HepG2 (cell line): ENCODE measurements around the gene SHROOM1.

Source experiments
- FOXK1 ChIP-seq: sonication (generic); formaldehyde crosslinking; IDR thresholded peaks from 2 replicates; pipeline ENCODE4 v1.4.0; 2020; ENCODE audit warnings: low read depth, missing genetic modification reagents, borderline replicate concordance
- HNRNPK ChIP-seq: fragments of 200-400 bp; formaldehyde crosslinking; IDR thresholded peaks from 2 replicates; pipeline ENCODE4 v1.6.1; 2018; ENCODE audit warnings: low read length, low read depth, moderate library complexity, mild to moderate bottlenecking; ENCODE audit not compliant: poor library complexity, severe bottlenecking
- POLR2AphosphoS5 ChIP-seq: IDR thresholded peaks from 2 replicates; pipeline ENCODE4 v1.6.1; 2012; ENCODE audit warnings: low read depth, low read length
- ZNF331 ChIP-seq: sonication (generic); formaldehyde crosslinking; IDR thresholded peaks from 2 replicates; pipeline ENCODE4 v1.4.0; 2020; ENCODE audit warnings: missing genetic modification reagents
- ZNF660 ChIP-seq: sonication (generic); formaldehyde crosslinking; IDR thresholded peaks from 2 replicates; pipeline ENCODE4 v1.5.1; 2020; ENCODE audit warnings: mild to moderate bottlenecking, low read depth, missing genetic modification reagents, borderline replicate concordance
- ZNF776 ChIP-seq: sonication (generic); formaldehyde crosslinking; IDR thresholded peaks from 2 replicates; pipeline ENCODE4 v1.4.0; 2020; ENCODE audit warnings: mild to moderate bottlenecking, missing genetic modification reagents
- TF ChIP-seq, protein P1 (sequence below): sonication (generic); formaldehyde crosslinking; IDR thresholded peaks from 2 replicates; pipeline ENCODE4 v1.5.0; 2020; ENCODE audit warnings: mild to moderate bottlenecking, missing genetic modification reagents, moderate library complexity
- TF ChIP-seq, protein P2 (sequence below): IDR thresholded peaks from 2 replicates; pipeline ENCODE4 v1.6.1; 2016; ENCODE audit warnings: control low read depth

- TF ChIP-seq, protein P1, sequence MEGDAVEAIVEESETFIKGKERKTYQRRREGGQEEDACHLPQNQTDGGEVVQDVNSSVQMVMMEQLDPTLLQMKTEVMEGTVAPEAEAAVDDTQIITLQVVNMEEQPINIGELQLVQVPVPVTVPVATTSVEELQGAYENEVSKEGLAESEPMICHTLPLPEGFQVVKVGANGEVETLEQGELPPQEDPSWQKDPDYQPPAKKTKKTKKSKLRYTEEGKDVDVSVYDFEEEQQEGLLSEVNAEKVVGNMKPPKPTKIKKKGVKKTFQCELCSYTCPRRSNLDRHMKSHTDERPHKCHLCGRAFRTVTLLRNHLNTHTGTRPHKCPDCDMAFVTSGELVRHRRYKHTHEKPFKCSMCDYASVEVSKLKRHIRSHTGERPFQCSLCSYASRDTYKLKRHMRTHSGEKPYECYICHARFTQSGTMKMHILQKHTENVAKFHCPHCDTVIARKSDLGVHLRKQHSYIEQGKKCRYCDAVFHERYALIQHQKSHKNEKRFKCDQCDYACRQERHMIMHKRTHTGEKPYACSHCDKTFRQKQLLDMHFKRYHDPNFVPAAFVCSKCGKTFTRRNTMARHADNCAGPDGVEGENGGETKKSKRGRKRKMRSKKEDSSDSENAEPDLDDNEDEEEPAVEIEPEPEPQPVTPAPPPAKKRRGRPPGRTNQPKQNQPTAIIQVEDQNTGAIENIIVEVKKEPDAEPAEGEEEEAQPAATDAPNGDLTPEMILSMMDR (CRISPR knock-in tag), result no peak
- TF ChIP-seq ZNF660 (CRISPR knock-in tag) (no peak), FOXK1 (CRISPR knock-in tag) (no peak), HNRNPK (no peak), ZNF776 (no peak), POLR2AphosphoS5 (no peak), ZNF331 (CRISPR knock-in tag) (no peak)
- TF ChIP-seq, protein P2, sequence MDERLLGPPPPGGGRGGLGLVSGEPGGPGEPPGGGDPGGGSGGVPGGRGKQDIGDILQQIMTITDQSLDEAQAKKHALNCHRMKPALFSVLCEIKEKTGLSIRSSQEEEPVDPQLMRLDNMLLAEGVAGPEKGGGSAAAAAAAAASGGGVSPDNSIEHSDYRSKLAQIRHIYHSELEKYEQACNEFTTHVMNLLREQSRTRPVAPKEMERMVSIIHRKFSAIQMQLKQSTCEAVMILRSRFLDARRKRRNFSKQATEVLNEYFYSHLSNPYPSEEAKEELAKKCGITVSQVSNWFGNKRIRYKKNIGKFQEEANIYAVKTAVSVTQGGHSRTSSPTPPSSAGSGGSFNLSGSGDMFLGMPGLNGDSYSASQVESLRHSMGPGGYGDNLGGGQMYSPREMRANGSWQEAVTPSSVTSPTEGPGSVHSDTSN (CRISPR knock-in tag), result no peak
Observed at GRCh38 chr5:132775476-132775961, 54.9 kb downstream of the SHROOM1 start.
